ENCODE results near the gene RBM22.
"Not testable (repeated sequence)": the region's sequence is repeated elsewhere in the genome, so short reads cannot be mapped to it uniquely, and the experiment has no call there.

The RBM22 gene

GRCh38 chr5:150700594-150701377 lies at the start of gene RBM22:
RBM22 (minus strand) TSS chr5:150701062; CDS start chr5:150700985, 77 bp downstream.
- peak; percentile 87 to 88 for DNase-seq

GRCh38 chr5:150750469-150750868 lies 49.6 kb upstream of the RBM22 start:
- no peak for DNase-seq

- DNase-seq = not testable (repeated sequence)
These were observed 42.3 kb upstream of the RBM22 start for GRCh38 chr5:150743142-150743488.

GRCh38 chr5:150742455-150743141 lies 41.7 kb upstream of the RBM22 start:
- DNase-seq = not testable (repeated sequence)

- DNase-seq = no peak
These were observed 40.1 kb upstream of the RBM22 start for GRCh38 chr5:150740992-150741391.

- DNase-seq = no peak
These were observed 38.0 kb upstream of the RBM22 start for GRCh38 chr5:150738862-150739261.

GRCh38 chr5:150734579-150735384 lies 33.9 kb upstream of the RBM22 start:
- no peak for DNase-seq

- no peak for DNase-seq
These were observed 30.9 kb upstream of the RBM22 start for GRCh38 chr5:150731669-150732242.

GRCh38 chr5:150729859-150730258 lies 29.0 kb upstream of the RBM22 start:
- no peak for DNase-seq

- DNase-seq = no peak
These were observed 23.0 kb upstream of the RBM22 start for GRCh38 chr5:150723845-150724244.

GRCh38 chr5:150710165-150710564 lies 9.3 kb upstream of the RBM22 start:
- DNase-seq = no peak

GRCh38 chr5:150706776-150707390 lies 6.0 kb upstream of the RBM22 start:
- DNase-seq = no peak

GRCh38 chr5:150703762-150704161 lies 2.9 kb upstream of the RBM22 start:
- no peak for DNase-seq

GRCh38 chr5:150700246-150700593 lies 642 bp downstream of the RBM22 start:
- DNase-seq = no peak

- no peak for DNase-seq
These were observed 6.2 kb downstream of the RBM22 start for GRCh38 chr5:150694612-150695011.

- no peak for DNase-seq
These were observed 8.6 kb downstream of the RBM22 start for GRCh38 chr5:150692276-150692675.

- no peak for DNase-seq
These were observed 10.1 kb downstream of the RBM22 start for GRCh38 chr5:150690760-150691159.

- no peak for DNase-seq
These were observed 11.7 kb downstream of the RBM22 start for GRCh38 chr5:150689120-150689519.

GRCh38 chr5:150676578-150676977 lies 24.3 kb downstream of the RBM22 start:
- no peak for DNase-seq

- DNase-seq = no peak
These were observed 25.8 kb downstream of the RBM22 start for GRCh38 chr5:150675069-150675468.

GRCh38 chr5:150674341-150674821 lies 26.5 kb downstream of the RBM22 start:
- DNase-seq = no peak

GRCh38 chr5:150672884-150673275 lies 28.0 kb downstream of the RBM22 start:
- DNase-seq = no peak

Data from activated CD4-positive, alpha-beta T cell treated with anti-CD3 and anti-CD28 coated beads, Interleukin-2, amount 50 U/mL, for 4 hours (primary cell).